Hematopoietic multipotent progenitor cell treated with erythropoietin and hydrocortisone succinate and interleukin-3 and kit ligand, for 6 days (in vitro differentiated cells): ENCODE results near the gene LRRN4CL.

Experiments
- DNase-seq: peaks from one replicate; pipeline ENCODE4 v3.0.0-alpha.2; 2015

Gene LRRN4CL

DNA sequence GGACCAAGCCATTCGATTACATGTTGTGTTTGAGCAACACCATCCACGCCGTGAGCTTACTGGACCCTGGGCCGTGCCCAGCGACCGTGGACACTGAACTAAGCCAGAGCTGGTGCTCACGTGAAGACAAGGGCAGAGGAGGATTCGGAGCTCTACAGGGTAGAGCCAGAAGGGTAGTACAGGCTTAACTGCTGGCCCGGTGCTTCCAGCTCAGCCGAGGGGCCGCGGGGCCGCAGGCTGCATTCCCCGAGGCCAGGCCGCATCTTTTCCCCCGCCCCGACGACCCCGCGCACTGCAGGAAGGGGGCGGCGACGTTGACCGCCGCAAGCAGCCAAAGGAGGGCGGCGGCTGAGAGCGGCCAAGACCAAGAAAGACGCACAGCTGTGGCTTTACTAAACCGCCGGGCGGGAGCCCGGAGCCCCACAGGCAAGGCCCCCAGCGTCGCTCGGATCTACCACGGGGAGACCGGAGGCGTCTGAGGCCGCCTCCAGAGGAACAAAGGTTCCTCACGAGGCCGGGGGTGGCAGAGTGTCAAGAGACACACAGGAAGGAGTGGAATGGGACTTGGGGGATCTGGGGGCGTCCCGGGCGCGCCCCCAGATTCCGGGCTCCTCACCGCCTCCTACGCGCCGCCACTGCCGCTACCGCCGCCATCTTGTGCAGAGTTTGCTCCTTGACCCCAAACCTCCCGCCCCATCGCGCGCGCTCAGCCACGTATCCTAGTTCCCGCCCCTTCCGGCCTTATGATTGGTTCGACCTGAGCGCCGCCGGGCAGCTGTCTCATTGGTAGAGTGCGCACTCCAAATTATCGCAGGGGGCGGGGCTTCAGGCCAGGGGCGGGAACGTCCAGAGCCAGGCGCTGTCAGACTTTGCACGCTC lies 43.1 kb downstream of the LRRN4CL start, which contains the start of gene GANAB:
Gene GANAB (minus strand): TSS at position 668 of the 879 bp plus-strand sequence. CDS start 14 bp downstream, at position 654.
- peak; percentile 100 for DNase-seq

DNA sequence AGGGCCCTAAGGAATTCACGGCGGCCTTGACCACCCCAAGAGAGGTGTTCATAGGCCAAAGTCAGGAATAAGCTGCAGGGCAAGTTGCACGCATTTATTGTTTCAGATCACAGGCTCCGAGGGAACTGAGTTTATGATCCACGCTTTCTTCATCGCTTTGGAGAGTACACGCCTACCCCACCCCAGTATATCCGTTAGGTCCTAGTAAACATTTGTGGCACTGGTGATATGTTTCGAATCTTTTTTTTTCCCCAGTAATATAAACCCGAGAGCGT lies 43.7 kb downstream of the LRRN4CL start:
- peak; percentile 60 for DNase-seq

DNA sequence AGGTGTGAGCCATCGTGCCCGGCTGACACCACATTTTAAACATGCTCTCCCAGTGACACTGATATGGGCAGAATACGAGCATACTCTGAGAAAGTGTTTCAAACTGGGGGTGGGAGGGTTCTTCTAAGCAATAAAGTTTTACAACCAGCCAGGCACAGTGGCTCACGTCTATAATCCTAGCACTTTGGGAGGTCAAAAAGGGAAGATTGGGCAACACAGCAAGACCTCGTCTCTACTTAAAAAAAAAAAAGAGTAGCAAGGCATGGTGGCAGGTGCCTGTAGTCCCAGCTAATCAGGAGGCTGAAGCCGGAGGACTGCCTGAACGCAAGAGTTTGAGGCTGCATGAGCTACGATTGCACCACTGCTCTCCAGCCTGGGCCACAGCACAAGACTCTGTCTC lies 45.1 kb downstream of the LRRN4CL start:
- no peak for DNase-seq
